Osteoblast (primary cell): Measurements from ENCODE around the gene KIRREL3. TPM values are rescaled to one million over a fixed set of nuclear protein-coding genes. Genes with fewer than 3 reads are reported as not detected.

Experiments
- DNase-seq: peaks from one replicate; pipeline ENCODE4 v3.0.0; 2011; ENCODE audit warnings: low spot score, mixed read lengths; ENCODE audit not compliant: insufficient read length; ENCODE audit errors: missing footprints
- H2AFZ ChIP-seq: 2 replicates; pipeline ENCODE4 v1.6.0; 2011; ENCODE audit warnings: mild to moderate bottlenecking, low read length
- H3K27ac ChIP-seq: 2 replicates; pipeline ENCODE4 v1.5.1; 2011; ENCODE audit warnings: mild to moderate bottlenecking, low read depth, low read length, moderate library complexity
- H3K27me3 ChIP-seq: 2 replicates; pipeline ENCODE4 v1.6.0; 2012; ENCODE audit warnings: mild to moderate bottlenecking, control low read depth, inconsistent platforms, low read length, moderate library complexity; ENCODE audit not compliant: insufficient read depth
- H3K36me3 ChIP-seq: 2 replicates; pipeline ENCODE4 v1.5.1; 2011; ENCODE audit warnings: mild to moderate bottlenecking, low read length, control low read depth, moderate library complexity; ENCODE audit not compliant: insufficient read depth
- H3K4me1 ChIP-seq: 2 replicates; pipeline ENCODE4 v1.5.1; 2011; ENCODE audit warnings: mild to moderate bottlenecking, low read length, control low read depth, moderate library complexity; ENCODE audit not compliant: insufficient read depth
- H3K4me2 ChIP-seq: 2 replicates; pipeline ENCODE4 v1.6.0; 2011; ENCODE audit warnings: mild to moderate bottlenecking, low read length; ENCODE audit not compliant: insufficient read depth
- H3K4me3 ChIP-seq: fragments of 200-600 bp; sonication (generic); 3 replicates; pipeline ENCODE4 v1.5.1; 2012; ENCODE audit warnings: mild to moderate bottlenecking, low read length, inconsistent platforms; ENCODE audit not compliant: insufficient read depth
- H3K79me2 ChIP-seq: 2 replicates; pipeline ENCODE4 v1.6.0; 2012; ENCODE audit warnings: mild to moderate bottlenecking, low read length, control low read depth, inconsistent platforms; ENCODE audit not compliant: insufficient read depth
- H3K9me3 ChIP-seq: 2 replicates; pipeline ENCODE4 v1.5.1; 2011; ENCODE audit warnings: low read depth, low read length, control low read depth
- H4K20me1 ChIP-seq: 2 replicates; pipeline ENCODE4 v1.6.0; 2012; ENCODE audit warnings: mild to moderate bottlenecking, low read length, control low read depth; ENCODE audit not compliant: insufficient read depth
- CTCF ChIP-seq: IDR thresholded peaks from 2 replicates; pipeline ENCODE4 v1.5.1; 2011; ENCODE audit warnings: mild to moderate bottlenecking, low read depth, low read length, moderate library complexity; ENCODE audit errors: extremely low read depth
- total RNA-seq: library from RNA; depleted of rRNA; stranded (reverse); fragments of >200 nt; gene quantifications from 2 replicates; pipeline ENCODE4 v1.2.3, GENCODE V29; 2012

The KIRREL3 gene
- total RNA-seq, 1 donor: 3.6 TPM

GRCh38 chr11:126740846-126741245 lies 259.7 kb downstream of the KIRREL3 start:
- TF ChIP-seq CTCF: no peak
- Histone ChIP-seq H3K4me2 (no peak overlapping the region), H3K9me3 (no peaks in the 10 kb centered on the region), H4K20me1 (peaks cover 2% of the 10 kb centered on the region), H3K36me3 (no peaks in the 10 kb centered on the region), H2AFZ (no peak overlapping the region), H3K27me3 (no peaks in the 10 kb centered on the region), H3K79me2 (no peaks in the 10 kb centered on the region), H3K4me3 (no peak overlapping the region), H3K27ac (no peak overlapping the region), H3K4me1 (peaks cover 6% of the 10 kb centered on the region)
- DNase-seq: no peak

GRCh38 chr11:126739499-126740145 lies 260.9 kb downstream of the KIRREL3 start:
- Histone ChIP-seq H3K4me3 (no peak overlapping the region), H2AFZ (no peak overlapping the region), H3K4me2 (no peak overlapping the region), H3K27ac (no peak overlapping the region), H4K20me1 (no peaks in the 10 kb centered on the region), H3K79me2 (no peaks in the 10 kb centered on the region), H3K9me3 (no peaks in the 10 kb centered on the region), H3K27me3 (no peaks in the 10 kb centered on the region), H3K36me3 (no peaks in the 10 kb centered on the region), H3K4me1 (peaks cover 6% of the 10 kb centered on the region)
- DNase-seq: no peak
- no peak for TF ChIP-seq CTCF

GRCh38 chr11:126738295-126739031 lies 262.1 kb downstream of the KIRREL3 start:
- peaks cover 13% of the 10 kb centered on the region for H3K4me1 ChIP-seq
- no peak overlapping the region for H3K4me3 ChIP-seq
- no peaks in the 10 kb centered on the region for H3K36me3 ChIP-seq
- TF ChIP-seq CTCF: no peak
- no peak overlapping the region for H3K27ac ChIP-seq
- no peak for DNase-seq
- H2AFZ ChIP-seq: no peak overlapping the region
- H3K79me2 ChIP-seq: no peaks in the 10 kb centered on the region
- no peak overlapping the region for H3K4me2 ChIP-seq
- no peaks in the 10 kb centered on the region for H3K27me3 ChIP-seq
- no peaks in the 10 kb centered on the region for H3K9me3 ChIP-seq
- H4K20me1 ChIP-seq: no peaks in the 10 kb centered on the region

GRCh38 chr11:126736682-126737572 lies 263.6 kb downstream of the KIRREL3 start:
- Histone ChIP-seq H3K4me2 (no peak overlapping the region), H3K27ac (no peak overlapping the region), H3K4me3 (no peak overlapping the region), H3K79me2 (no peaks in the 10 kb centered on the region), H3K36me3 (no peaks in the 10 kb centered on the region), H2AFZ (no peak overlapping the region), H3K27me3 (no peaks in the 10 kb centered on the region), H3K4me1 (peaks cover 17% of the 10 kb centered on the region), H4K20me1 (no peaks in the 10 kb centered on the region), H3K9me3 (no peaks in the 10 kb centered on the region)
- no peak for DNase-seq
- no peak for TF ChIP-seq CTCF
